HepG2 (cell line): ENCODE results near the gene LRIG1. TPM values are rescaled to one million over a fixed set of nuclear protein-coding genes. Genes with fewer than 3 reads are reported as not detected.

ENCODE experiments used
- ATAC-seq: fragments of 200-7000 bp; cut with Tn5 transposase; 3 replicates; pipeline ENCODE4 v1.9.1; 2020; ENCODE audit warnings: mild to moderate bottlenecking, moderate library complexity
- BruUV-seq: library from RNA; stranded (reverse); fragments of 400-500 nt; replicated peaks from 2 replicates; lab custom pipeline; 2021; lab: Mats Ljungman, UMichigan
- CTCF ChIA-PET: fragments of 300-600 bp; formaldehyde crosslinking; extraction: SDS; loops from one replicate; lab custom pipeline; 2021; ENCODE audit warnings: low total read pairs, inconsistent platforms, low intra/inter-chr PET ratio; lab: Yijun Ruan, JAX
- POLR2A ChIA-PET: fragments of 350-600 bp; sonication (Branson Sonifier 250); formaldehyde crosslinking; loops from one replicate; lab custom pipeline; 2020; ENCODE audit warnings: antibody characterized with exemption, inconsistent platforms; lab: Yijun Ruan, JAX
- DNase-seq: peaks from one replicate; pipeline ENCODE4 v3.0.0-alpha.2; 2015; ENCODE audit warnings: low spot score
- FAIRE-seq: peaks from 3 replicates; lab custom pipeline; 2011; peaks lifted over from hg19 to GRCh38; lab: Jason Lieb, UNC
- H2AFZ ChIP-seq: one replicate; pipeline ENCODE4 v1.6.1; 2011; ENCODE audit warnings: low read length, inconsistent platforms
- H3K27ac ChIP-seq: fragments of 300-600 bp; 3 replicates; pipeline ENCODE4 v1.8.0; 2011; ENCODE audit warnings: mixed run types, mild to moderate bottlenecking, mixed read lengths, low read length, inconsistent platforms; ENCODE audit not compliant: insufficient read depth; ENCODE audit errors: extremely low read length
- H3K27me3 ChIP-seq, 2 experiments: fragments of 200-600 bp in 1 of 2; 2 replicates in 1 of 2; 3 replicates in 1 of 2; pipeline versions ENCODE4 v1.6.0 to v1.8.0; 2011; ENCODE audit warnings: low read length in 2 of 2, mild to moderate bottlenecking in 2 of 2, moderate library complexity in 2 of 2, inconsistent platforms in 1 of 2; ENCODE audit not compliant: insufficient read depth in 2 of 2, control insufficient read depth in 1 of 2
- H3K36me3 ChIP-seq, 2 experiments: fragments of 200-600 bp in 1 of 2; replicated peaks in 1 of 2; 2 replicates in 1 of 2; 3 replicates in 1 of 2; pipeline versions ENCODE4 v1.5.1 to v1.8.0; 2011; ENCODE audit warnings: low read length in 2 of 2, inconsistent platforms in 1 of 2; ENCODE audit not compliant: insufficient read depth in 2 of 2, control insufficient read depth in 1 of 2
- H3K4me1 ChIP-seq: 2 replicates; pipeline ENCODE4 v1.5.1; 2012; ENCODE audit warnings: low read length, inconsistent platforms; ENCODE audit not compliant: insufficient read depth
- H3K4me2 ChIP-seq: 2 replicates; pipeline ENCODE4 v1.6.0; 2011; ENCODE audit warnings: low read depth, low read length, inconsistent platforms
- H3K4me3 ChIP-seq, 3 experiments: fragments of 200-600 bp in 1 of 3; sonication (generic), shearing (Covaris generic) in 1 of 3; replicated peaks in 1 of 3; 2 replicates each; pipeline ENCODE4 v1.5.1; 2011 to 2016; ENCODE audit warnings: low read length in 3 of 3, inconsistent platforms in 2 of 3, low read depth in 2 of 3, mild to moderate bottlenecking in 2 of 3, control low read depth in 1 of 3, mixed read lengths in 1 of 3; ENCODE audit not compliant: insufficient read depth in 1 of 3
- H3K79me2 ChIP-seq: one replicate; pipeline ENCODE4 v1.6.1; 2011; ENCODE audit warnings: low read length, inconsistent platforms; ENCODE audit not compliant: insufficient read depth
- H3K9ac ChIP-seq: 2 replicates; pipeline ENCODE4 v1.6.0; 2011; ENCODE audit warnings: mild to moderate bottlenecking, low read depth, low read length, inconsistent platforms; ENCODE audit not compliant: insufficient read depth
- H3K9me3 ChIP-seq: 2 replicates; pipeline ENCODE4 v1.5.1; 2012; ENCODE audit warnings: mild to moderate bottlenecking, low read length
- H4K20me1 ChIP-seq: 2 replicates; pipeline ENCODE4 v1.6.0; 2011; ENCODE audit warnings: inconsistent platforms, mild to moderate bottlenecking, low read length, moderate library complexity; ENCODE audit not compliant: insufficient read depth
- GATAD2A ChIP-seq: IDR thresholded peaks from 2 replicates; pipeline ENCODE4 v1.6.1; 2016
- KDM1A ChIP-seq: IDR thresholded peaks from 2 replicates; pipeline ENCODE4 v1.6.1; 2016; ENCODE audit warnings: missing compliant biosample characterization
- KMT2A ChIP-seq: sonication (generic); formaldehyde crosslinking; IDR thresholded peaks from 2 replicates; pipeline ENCODE4 v1.4.0; 2020; ENCODE audit warnings: missing genetic modification reagents
- LRRFIP1 ChIP-seq: sonication (generic); formaldehyde crosslinking; conservative IDR thresholded peaks from 2 replicates; pipeline ENCODE4 v1.4.0; 2020; ENCODE audit warnings: missing genetic modification reagents
- MZF1 ChIP-seq: sonication (generic); formaldehyde crosslinking; IDR thresholded peaks from 2 replicates; pipeline ENCODE4 v1.8.1; 2023; ENCODE audit warnings: mild to moderate bottlenecking, missing genetic modification reagents, borderline replicate concordance
- NCOR1 ChIP-seq: fragments of 200-600 bp; sonication (generic); IDR thresholded peaks from 2 replicates; pipeline ENCODE4 v1.7.0; 2017; ENCODE audit warnings: antibody characterized with exemption, low read length, borderline replicate concordance
- RFXANK ChIP-seq: IDR thresholded peaks from 2 replicates; pipeline ENCODE4 v1.6.1; 2016
- ZNF124 ChIP-seq: sonication (generic); formaldehyde crosslinking; IDR thresholded peaks from 2 replicates; pipeline ENCODE4 v1.4.0; 2020; ENCODE audit warnings: missing genetic modification reagents
- ZNF225 ChIP-seq: sonication (generic); formaldehyde crosslinking; IDR thresholded peaks from 2 replicates; pipeline ENCODE4 v1.4.0; 2020; ENCODE audit warnings: mild to moderate bottlenecking, missing genetic modification reagents
- ZNF3 ChIP-seq: IDR thresholded peaks from 2 replicates; pipeline ENCODE4 v1.7.0; 2017; ENCODE audit warnings: inconsistent platforms
- ZZZ3 ChIP-seq: sonication (generic); formaldehyde crosslinking; IDR thresholded peaks from 2 replicates; pipeline ENCODE4 v1.4.0; 2020; ENCODE audit warnings: missing genetic modification reagents, mild to moderate bottlenecking, borderline replicate concordance
- WGBS: methylation state at CpG from one replicate; pipeline ENCODE4 v1.1.6; 2017; ENCODE audit warnings: low lambda C conversion rate; 5-methylcytosine and 5-hydroxymethylcytosine counted together
- in situ Hi-C: cut with HindIII; loops from 2 replicates; pipeline ENCODE4 v1.10.0; 2017; ENCODE audit warnings: low pct_unique_long_range_greater_than_20kb; ENCODE audit not compliant: extremely low pct_ligation_motif_present
- intact Hi-C: fragments of 100-400 bp; cut with micrococcal nuclease; formaldehyde crosslinking; loops from one replicate; pipeline ENCODE4 v1.10.0; 2022; ENCODE audit not compliant: unreplicated experiment
- polyA plus RNA-seq, 8 experiments: library from polyadenylated mRNA; depleted of rRNA in 3 of 8; stranded (reverse) in 7 of 8; unstranded in 1 of 8; fragments of >200 nt; fragmentation: Illumina TruSeq in 4 of 8; extraction: Trizol in 4 of 8; gene quantifications; 2 replicates each; pipeline versions ENCODE4 v1.2.1 to v1.2.3, GENCODE V29; 2011 to 2016; ENCODE audit warnings: low read depth in 4 of 8, missing spikeins in 1 of 8, mixed read lengths in 1 of 8; ENCODE audit not compliant: insufficient read depth in 1 of 8
- total RNA-seq, 5 experiments: library from RNA; depleted of rRNA; stranded (reverse); fragments of >200 nt; fragmentation: Illumina TruSeq; extraction: Trizol; gene quantifications; 2 replicates each; pipeline ENCODE4 v1.2.3, GENCODE V29; 2016; ENCODE audit warnings: low read depth in 1 of 5
- TF ChIP-seq, protein P1 (sequence below): sonication (generic); formaldehyde crosslinking; IDR thresholded peaks from 2 replicates; pipeline ENCODE4 v1.9.0; 2021; ENCODE audit warnings: missing genetic modification reagents, mild to moderate bottlenecking, borderline replicate concordance
- TF ChIP-seq, protein P2 (sequence below): sonication (generic); formaldehyde crosslinking; IDR thresholded peaks from 2 replicates; pipeline ENCODE4 v1.4.0; 2020; ENCODE audit warnings: missing genetic modification reagents

The LRIG1 gene
- total and polyA plus RNA-seq, 2 of the 13 experiments (the other 11 are each of a cell fraction or from before 2014, with no cell fraction given) = 17.8 to 24.8 TPM

- Histone ChIP-seq H3K4me2 (no peak overlapping the region), H3K4me1 (peaks cover 90% of the 10 kb centered on the region), H3K9ac (no peak overlapping the region), H3K79me2 (peaks cover 95% of the 10 kb centered on the region), H3K36me3 (no peaks in the 10 kb centered on the region), H3K27me3 (no peaks in the 10 kb centered on the region), H2AFZ (no peak overlapping the region), H4K20me1 (peaks cover 3% of the 10 kb centered on the region; the same call in 1 of the 2 replicates), H3K9me3 (no peaks in the 10 kb centered on the region), H3K4me3 (no peak overlapping the region), H3K27ac (no peak overlapping the region)
- 36% methylated on average over 1 of the region's 1 CpG for WGBS
- ATAC-seq (no peak), DNase-seq (no peak), FAIRE-seq (no peak)
- BruUV-seq = no TSS peak
- intact Hi-C loops = no loop called here
- TF ChIP-seq ZZZ3 (CRISPR knock-in tag) = no peak
- no peak for TF ChIP-seq RFXANK (CRISPR knock-in tag)
- TF ChIP-seq ZNF124 (CRISPR knock-in tag) = no peak
- TF ChIP-seq, protein P1, sequence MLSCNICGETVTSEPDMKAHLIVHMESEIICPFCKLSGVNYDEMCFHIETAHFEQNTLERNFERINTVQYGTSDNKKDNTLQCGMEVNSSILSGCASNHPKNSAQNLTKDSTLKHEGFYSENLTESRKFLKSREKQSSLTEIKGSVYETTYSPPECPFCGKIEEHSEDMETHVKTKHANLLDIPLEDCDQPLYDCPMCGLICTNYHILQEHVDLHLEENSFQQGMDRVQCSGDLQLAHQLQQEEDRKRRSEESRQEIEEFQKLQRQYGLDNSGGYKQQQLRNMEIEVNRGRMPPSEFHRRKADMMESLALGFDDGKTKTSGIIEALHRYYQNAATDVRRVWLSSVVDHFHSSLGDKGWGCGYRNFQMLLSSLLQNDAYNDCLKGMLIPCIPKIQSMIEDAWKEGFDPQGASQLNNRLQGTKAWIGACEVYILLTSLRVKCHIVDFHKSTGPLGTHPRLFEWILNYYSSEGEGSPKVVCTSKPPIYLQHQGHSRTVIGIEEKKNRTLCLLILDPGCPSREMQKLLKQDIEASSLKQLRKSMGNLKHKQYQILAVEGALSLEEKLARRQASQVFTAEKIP (CRISPR knock-in tag) = no peak
- no peak for TF ChIP-seq KDM1A (CRISPR knock-in tag)
- TF ChIP-seq KMT2A (CRISPR knock-in tag) = no peak
- TF ChIP-seq ZNF3 (CRISPR knock-in tag) = no peak
- no peak for TF ChIP-seq LRRFIP1
- TF ChIP-seq NCOR1 = no peak
- TF ChIP-seq GATAD2A (CRISPR knock-in tag) = no peak
- no peak for TF ChIP-seq ZNF225
- TF ChIP-seq MZF1 (CRISPR knock-in tag) = no peak
- TF ChIP-seq, protein P2, sequence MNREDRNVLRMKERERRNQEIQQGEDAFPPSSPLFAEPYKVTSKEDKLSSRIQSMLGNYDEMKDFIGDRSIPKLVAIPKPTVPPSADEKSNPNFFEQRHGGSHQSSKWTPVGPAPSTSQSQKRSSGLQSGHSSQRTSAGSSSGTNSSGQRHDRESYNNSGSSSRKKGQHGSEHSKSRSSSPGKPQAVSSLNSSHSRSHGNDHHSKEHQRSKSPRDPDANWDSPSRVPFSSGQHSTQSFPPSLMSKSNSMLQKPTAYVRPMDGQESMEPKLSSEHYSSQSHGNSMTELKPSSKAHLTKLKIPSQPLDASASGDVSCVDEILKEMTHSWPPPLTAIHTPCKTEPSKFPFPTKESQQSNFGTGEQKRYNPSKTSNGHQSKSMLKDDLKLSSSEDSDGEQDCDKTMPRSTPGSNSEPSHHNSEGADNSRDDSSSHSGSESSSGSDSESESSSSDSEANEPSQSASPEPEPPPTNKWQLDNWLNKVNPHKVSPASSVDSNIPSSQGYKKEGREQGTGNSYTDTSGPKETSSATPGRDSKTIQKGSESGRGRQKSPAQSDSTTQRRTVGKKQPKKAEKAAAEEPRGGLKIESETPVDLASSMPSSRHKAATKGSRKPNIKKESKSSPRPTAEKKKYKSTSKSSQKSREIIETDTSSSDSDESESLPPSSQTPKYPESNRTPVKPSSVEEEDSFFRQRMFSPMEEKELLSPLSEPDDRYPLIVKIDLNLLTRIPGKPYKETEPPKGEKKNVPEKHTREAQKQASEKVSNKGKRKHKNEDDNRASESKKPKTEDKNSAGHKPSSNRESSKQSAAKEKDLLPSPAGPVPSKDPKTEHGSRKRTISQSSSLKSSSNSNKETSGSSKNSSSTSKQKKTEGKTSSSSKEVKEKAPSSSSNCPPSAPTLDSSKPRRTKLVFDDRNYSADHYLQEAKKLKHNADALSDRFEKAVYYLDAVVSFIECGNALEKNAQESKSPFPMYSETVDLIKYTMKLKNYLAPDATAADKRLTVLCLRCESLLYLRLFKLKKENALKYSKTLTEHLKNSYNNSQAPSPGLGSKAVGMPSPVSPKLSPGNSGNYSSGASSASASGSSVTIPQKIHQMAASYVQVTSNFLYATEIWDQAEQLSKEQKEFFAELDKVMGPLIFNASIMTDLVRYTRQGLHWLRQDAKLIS = no peak
- ChIA-PET POLR2A (interaction anchor here (0.9 to 5.5 kb wide), 4 partner anchors 9 to 28 kb away, joined by 4 to 26 read pairs (median 4); no protein-coding TSS in a partner anchor), CTCF (no interaction called here)
- in situ Hi-C loops = no loop called here
These were observed 9.8 kb downstream of the LRIG1 start for GRCh38 chr3:66490984-66491383.
